SK-N-SH treated with all-trans-retinoic acid at 6 μM for 48 hours (cell line): ENCODE results near the gene CES5A.

Experiments used
- SNAI2 ChIP-seq: fragments of 250-450 bp; sonication (Bioruptor Pico); IDR thresholded peaks from 2 replicates; pipeline ENCODE4 v1.5.0; 2020; ENCODE audit warnings: mild to moderate bottlenecking, moderate library complexity
- TSHZ2 ChIP-seq: fragments of 250-450 bp; sonication (Bioruptor Pico); IDR thresholded peaks from 2 replicates; pipeline ENCODE4 v1.5.0; 2020; ENCODE audit warnings: mild to moderate bottlenecking, moderate library complexity

GRCh38 chr16:55913716-55914115 lies 38.5 kb upstream of the CES5A start:
- TF ChIP-seq SNAI2 (CRISPR knock-in tag) (no peak), TSHZ2 (CRISPR knock-in tag) (no peak)
